ENCODE results near the gene GSAP. TPM values are rescaled to one million over a fixed set of nuclear protein-coding genes. Genes with fewer than 3 reads are reported as not detected.

The GSAP gene
- total RNA-seq, 1 donor from 2014 or later = 1.9 TPM

GRCh38 chr7:77404641-77405040, 11.5 kb downstream of the GSAP start:
- H3K9me3 Mint-ChIP-seq (ENCODE audit: unreplicated experiment) = no peaks in the 10 kb centered on the region
- H3K36me3 Mint-ChIP-seq (ENCODE audit: low read depth, unreplicated experiment) = no peaks in the 10 kb centered on the region
- no peak overlapping the region for H3K4me3 Mint-ChIP-seq (ENCODE audit: unreplicated experiment)
- DNase-seq (ENCODE audit: low spot score) = no peak
- peaks cover 16% of the 10 kb centered on the region for H3K4me1 Mint-ChIP-seq (ENCODE audit: unreplicated experiment)
- H3K27ac Mint-ChIP-seq (ENCODE audit: unreplicated experiment) = no peak overlapping the region
- H3K27me3 Mint-ChIP-seq (ENCODE audit: unreplicated experiment) = no peaks in the 10 kb centered on the region
- TF ChIP-seq, protein P1, sequence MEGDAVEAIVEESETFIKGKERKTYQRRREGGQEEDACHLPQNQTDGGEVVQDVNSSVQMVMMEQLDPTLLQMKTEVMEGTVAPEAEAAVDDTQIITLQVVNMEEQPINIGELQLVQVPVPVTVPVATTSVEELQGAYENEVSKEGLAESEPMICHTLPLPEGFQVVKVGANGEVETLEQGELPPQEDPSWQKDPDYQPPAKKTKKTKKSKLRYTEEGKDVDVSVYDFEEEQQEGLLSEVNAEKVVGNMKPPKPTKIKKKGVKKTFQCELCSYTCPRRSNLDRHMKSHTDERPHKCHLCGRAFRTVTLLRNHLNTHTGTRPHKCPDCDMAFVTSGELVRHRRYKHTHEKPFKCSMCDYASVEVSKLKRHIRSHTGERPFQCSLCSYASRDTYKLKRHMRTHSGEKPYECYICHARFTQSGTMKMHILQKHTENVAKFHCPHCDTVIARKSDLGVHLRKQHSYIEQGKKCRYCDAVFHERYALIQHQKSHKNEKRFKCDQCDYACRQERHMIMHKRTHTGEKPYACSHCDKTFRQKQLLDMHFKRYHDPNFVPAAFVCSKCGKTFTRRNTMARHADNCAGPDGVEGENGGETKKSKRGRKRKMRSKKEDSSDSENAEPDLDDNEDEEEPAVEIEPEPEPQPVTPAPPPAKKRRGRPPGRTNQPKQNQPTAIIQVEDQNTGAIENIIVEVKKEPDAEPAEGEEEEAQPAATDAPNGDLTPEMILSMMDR (IDR thresholded peaks at IDR 0.05; ENCODE audit: unreplicated experiment) = no peak

DNA sequence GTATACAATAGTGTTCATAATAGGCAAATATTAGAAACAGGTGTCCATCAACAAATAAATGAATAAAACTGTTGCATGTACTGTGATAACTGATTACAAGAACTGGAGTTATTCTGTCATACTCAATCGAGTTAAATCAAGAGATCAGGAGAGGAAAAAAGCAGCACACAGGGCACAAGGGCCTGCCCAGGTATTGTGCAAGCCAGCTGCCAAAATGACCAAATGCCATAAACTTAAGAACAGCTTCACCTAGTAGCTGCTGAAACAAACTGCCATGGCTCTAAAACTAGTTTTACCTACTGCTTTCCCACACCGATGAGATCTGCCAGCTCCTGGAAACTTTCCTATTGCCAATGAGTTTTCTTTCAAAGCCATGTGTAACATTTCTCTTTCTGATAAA, 12.2 kb downstream of the GSAP start:
- no peak for DNase-seq (ENCODE audit: low spot score)

GRCh38 chr7:77402818-77403217, 13.3 kb downstream of the GSAP start:
- H3K4me1 Mint-ChIP-seq (ENCODE audit: unreplicated experiment) = peaks cover 20% of the 10 kb centered on the region
- no peaks in the 10 kb centered on the region for H3K9me3 Mint-ChIP-seq (ENCODE audit: unreplicated experiment)
- H3K27ac Mint-ChIP-seq (ENCODE audit: unreplicated experiment) = no peak overlapping the region
- no peak for DNase-seq (ENCODE audit: low spot score)
- no peaks in the 10 kb centered on the region for H3K36me3 Mint-ChIP-seq (ENCODE audit: low read depth, unreplicated experiment)
- H3K4me3 Mint-ChIP-seq (ENCODE audit: unreplicated experiment) = no peak overlapping the region
- TF ChIP-seq, protein P1 (IDR thresholded peaks at IDR 0.05; ENCODE audit: unreplicated experiment) = no peak
- H3K27me3 Mint-ChIP-seq (ENCODE audit: unreplicated experiment) = no peaks in the 10 kb centered on the region

More for the DNA sequence above, 12.2 kb downstream of the GSAP start:
- Mint-ChIP-seq H3K27ac (ENCODE audit: unreplicated experiment) (no peak overlapping the region), H3K27me3 (ENCODE audit: unreplicated experiment) (no peaks in the 10 kb centered on the region), H3K9me3 (ENCODE audit: unreplicated experiment) (no peaks in the 10 kb centered on the region), H3K4me3 (ENCODE audit: unreplicated experiment) (no peak overlapping the region), H3K36me3 (ENCODE audit: low read depth, unreplicated experiment) (no peaks in the 10 kb centered on the region), H3K4me1 (ENCODE audit: unreplicated experiment) (peaks cover 20% of the 10 kb centered on the region)
- TF ChIP-seq, protein P1 (IDR thresholded peaks at IDR 0.05; ENCODE audit: unreplicated experiment) = no peak

DNA sequence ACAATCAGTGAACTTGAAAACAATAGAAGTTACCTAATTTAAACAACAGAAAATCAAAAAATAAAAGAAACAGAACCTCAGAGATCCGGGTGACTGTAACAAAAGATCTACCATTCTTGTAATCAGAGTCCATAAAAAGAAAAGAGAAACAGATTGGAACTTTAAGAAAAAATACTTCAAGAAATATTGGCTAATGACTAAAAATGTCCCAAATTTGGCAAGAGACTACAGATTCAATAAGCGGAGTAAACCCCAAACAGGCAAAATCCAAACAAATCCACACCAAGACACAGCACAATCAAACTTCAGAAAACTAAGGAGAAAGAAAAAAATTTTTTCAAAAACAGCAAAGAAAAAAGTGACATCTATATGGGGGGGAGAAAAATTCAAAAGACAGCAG, 15.1 kb downstream of the GSAP start:
- no peak for DNase-seq (ENCODE audit: low spot score)
- no peaks in the 10 kb centered on the region for H3K9me3 Mint-ChIP-seq (ENCODE audit: unreplicated experiment)
- no peaks in the 10 kb centered on the region for H3K36me3 Mint-ChIP-seq (ENCODE audit: low read depth, unreplicated experiment)
- no peak overlapping the region for H3K4me3 Mint-ChIP-seq (ENCODE audit: unreplicated experiment)
- TF ChIP-seq, protein P1 (IDR thresholded peaks at IDR 0.05; ENCODE audit: unreplicated experiment) = no peak
- H3K27me3 Mint-ChIP-seq (ENCODE audit: unreplicated experiment) = no peaks in the 10 kb centered on the region
- H3K4me1 Mint-ChIP-seq (ENCODE audit: unreplicated experiment) = peaks cover 20% of the 10 kb centered on the region
- H3K27ac Mint-ChIP-seq (ENCODE audit: unreplicated experiment) = peak overlapping the region; percentile 33

DNA sequence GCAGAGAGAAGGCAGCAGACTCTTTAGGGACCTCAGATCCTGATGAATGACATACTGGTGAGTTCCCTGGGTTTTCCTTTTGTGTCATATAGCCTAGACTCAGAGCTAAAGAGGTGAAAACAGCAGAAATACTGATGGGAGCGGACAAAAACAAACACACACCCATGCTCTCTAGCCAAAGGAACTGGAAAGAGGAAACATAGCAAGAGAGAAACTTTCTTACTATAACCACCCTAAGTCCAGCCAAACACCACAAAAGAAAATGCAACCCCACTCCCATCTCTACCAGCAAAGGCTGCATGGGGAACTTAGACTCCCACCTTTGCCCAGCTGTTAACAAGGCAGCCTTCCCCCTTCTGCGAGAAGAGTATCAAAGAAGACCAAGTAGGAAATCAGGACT, 16.3 kb downstream of the GSAP start:
- no peaks in the 10 kb centered on the region for H3K27me3 Mint-ChIP-seq (ENCODE audit: unreplicated experiment)
- TF ChIP-seq, protein P1 (IDR thresholded peaks at IDR 0.05; ENCODE audit: unreplicated experiment) = no peak
- DNase-seq (ENCODE audit: low spot score) = no peak
- peaks cover 20% of the 10 kb centered on the region for H3K4me1 Mint-ChIP-seq (ENCODE audit: unreplicated experiment)
- no peak overlapping the region for H3K27ac Mint-ChIP-seq (ENCODE audit: unreplicated experiment)
- no peaks in the 10 kb centered on the region for H3K9me3 Mint-ChIP-seq (ENCODE audit: unreplicated experiment)
- no peaks in the 10 kb centered on the region for H3K36me3 Mint-ChIP-seq (ENCODE audit: low read depth, unreplicated experiment)
- no peak overlapping the region for H3K4me3 Mint-ChIP-seq (ENCODE audit: unreplicated experiment)

Data from endothelial cell (in vitro differentiated cells).